Measurements from ENCODE around the gene ZCRB1. TPM values are rescaled to one million over a fixed set of nuclear protein-coding genes. Genes with fewer than 3 reads are reported as not detected.

Gene ZCRB1
- total RNA-seq, 1 donor from 2014 or later, result 54.5 TPM

DNA sequence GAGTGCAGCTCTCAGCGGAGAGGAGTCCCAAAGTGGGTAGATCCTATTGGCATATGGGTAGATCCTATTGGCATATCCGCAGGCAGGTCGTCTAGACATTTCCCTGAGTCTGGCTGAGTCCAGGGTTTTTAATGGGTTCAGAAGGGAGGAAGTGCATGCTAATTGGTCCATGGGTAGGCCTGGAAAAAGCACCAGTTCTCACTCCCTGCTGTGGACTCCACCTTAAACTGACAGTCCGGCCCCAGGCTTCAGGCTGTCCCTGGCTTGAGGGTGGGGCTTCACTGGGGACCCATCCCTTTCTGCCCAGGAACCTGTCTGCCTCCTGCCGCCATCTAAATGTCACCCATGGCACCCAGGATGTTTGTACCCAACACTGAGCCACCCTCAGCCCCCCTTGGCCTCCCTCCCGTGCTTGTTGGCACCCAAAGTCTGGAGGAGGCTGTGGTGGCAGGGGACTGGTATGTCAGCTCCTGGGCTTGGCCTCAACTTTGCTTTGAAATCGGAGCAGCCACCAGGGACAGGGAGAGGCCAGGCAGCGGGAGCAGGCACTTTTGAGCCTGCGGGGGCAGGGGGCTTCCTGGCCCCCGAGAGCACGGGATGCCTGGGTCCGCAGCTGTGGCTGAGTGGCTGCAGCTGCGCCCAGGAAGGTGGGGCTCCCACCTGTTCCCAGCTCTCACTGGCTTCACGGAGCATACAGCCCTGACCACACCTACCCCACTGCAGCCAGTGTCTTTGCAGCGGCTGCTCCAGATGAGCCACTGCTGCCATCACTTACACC lies 58.3 kb downstream of the ZCRB1 start:
- H3K9me3 Mint-ChIP-seq (ENCODE audit: low read depth), result peaks cover 2% of the 10 kb centered on the region
- TF ChIP-seq, protein P1, sequence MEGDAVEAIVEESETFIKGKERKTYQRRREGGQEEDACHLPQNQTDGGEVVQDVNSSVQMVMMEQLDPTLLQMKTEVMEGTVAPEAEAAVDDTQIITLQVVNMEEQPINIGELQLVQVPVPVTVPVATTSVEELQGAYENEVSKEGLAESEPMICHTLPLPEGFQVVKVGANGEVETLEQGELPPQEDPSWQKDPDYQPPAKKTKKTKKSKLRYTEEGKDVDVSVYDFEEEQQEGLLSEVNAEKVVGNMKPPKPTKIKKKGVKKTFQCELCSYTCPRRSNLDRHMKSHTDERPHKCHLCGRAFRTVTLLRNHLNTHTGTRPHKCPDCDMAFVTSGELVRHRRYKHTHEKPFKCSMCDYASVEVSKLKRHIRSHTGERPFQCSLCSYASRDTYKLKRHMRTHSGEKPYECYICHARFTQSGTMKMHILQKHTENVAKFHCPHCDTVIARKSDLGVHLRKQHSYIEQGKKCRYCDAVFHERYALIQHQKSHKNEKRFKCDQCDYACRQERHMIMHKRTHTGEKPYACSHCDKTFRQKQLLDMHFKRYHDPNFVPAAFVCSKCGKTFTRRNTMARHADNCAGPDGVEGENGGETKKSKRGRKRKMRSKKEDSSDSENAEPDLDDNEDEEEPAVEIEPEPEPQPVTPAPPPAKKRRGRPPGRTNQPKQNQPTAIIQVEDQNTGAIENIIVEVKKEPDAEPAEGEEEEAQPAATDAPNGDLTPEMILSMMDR (IDR thresholded peaks at IDR 0.05; ENCODE audit: unreplicated experiment), result no peak
- no peaks in the 10 kb centered on the region for H3K4me1 Mint-ChIP-seq (ENCODE audit: low read depth)
- peaks cover under 1% of the 10 kb centered on the region for H3K36me3 Mint-ChIP-seq (ENCODE audit: insufficient read depth)
- H3K27ac Mint-ChIP-seq, result no peak overlapping the region
- DNase-seq (ENCODE audit: low spot score, unreplicated experiment), result no peak
- no peak overlapping the region for H3K4me3 Mint-ChIP-seq (ENCODE audit: low read depth)
- peaks cover 5% of the 10 kb centered on the region for H3K27me3 Mint-ChIP-seq

DNA sequence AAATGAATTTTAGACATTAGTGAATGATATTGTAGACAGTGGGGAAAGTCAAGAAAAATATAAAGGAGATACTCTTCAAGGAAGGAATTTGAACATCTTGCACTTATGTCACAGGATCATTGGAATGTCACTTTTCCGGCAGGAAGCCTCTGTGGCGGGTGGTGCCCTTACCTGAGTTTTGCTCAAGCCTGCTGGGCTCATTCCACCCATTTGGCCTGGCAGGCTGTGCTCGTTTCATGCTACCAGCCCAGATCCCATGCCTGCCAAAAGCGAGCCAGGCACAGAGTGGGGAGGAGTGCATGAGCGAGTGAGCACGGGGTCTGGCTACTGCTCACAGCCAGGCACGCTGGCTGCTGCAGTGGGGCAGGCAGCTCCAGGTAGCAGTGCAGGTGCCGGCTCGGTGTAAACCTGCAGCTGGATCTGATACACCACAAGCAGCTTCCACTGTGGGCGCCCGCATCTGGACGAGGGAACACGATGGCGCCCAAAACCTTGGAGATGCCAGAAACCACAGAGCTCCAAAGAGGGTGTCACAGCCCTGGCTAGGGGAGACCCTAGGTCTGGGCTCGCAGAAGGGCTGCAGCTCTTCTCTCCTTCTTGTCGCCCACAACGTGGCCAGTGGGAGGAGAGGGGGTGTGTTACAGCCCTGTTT lies 59.2 kb downstream of the ZCRB1 start:
- DNase-seq (ENCODE audit: low spot score, unreplicated experiment), result no peak
- Mint-ChIP-seq H3K36me3 (ENCODE audit: insufficient read depth) (no peaks in the 10 kb centered on the region), H3K4me1 (ENCODE audit: low read depth) (no peaks in the 10 kb centered on the region), H3K27ac (no peak overlapping the region), H3K27me3 (peaks cover 5% of the 10 kb centered on the region), H3K9me3 (ENCODE audit: low read depth) (no peaks in the 10 kb centered on the region), H3K4me3 (ENCODE audit: low read depth) (no peak overlapping the region)
- TF ChIP-seq, protein P1 (IDR thresholded peaks at IDR 0.05; ENCODE audit: unreplicated experiment), result no peak

DNA sequence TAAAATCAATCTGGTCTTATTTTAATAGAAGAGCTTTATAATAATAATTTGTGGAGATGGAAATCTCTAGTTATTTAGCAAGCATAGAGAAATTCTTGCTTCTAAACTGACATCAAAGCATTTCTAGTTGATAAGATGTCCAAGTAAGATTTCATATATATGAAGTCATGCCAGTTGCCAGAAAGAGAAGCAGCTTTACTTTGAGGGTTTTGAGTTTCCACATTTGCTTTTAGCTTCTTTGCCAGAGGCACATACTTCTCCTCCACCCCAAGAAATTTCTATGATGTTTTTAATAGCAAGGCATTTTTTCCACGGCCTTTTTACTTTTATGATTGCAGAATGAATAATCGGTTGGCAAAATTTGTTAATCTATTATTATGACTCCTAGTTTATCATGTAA lies 63.6 kb downstream of the ZCRB1 start:
- H3K27ac Mint-ChIP-seq, result no peak overlapping the region

More for the DNA sequence above, 63.6 kb downstream of the ZCRB1 start:
- peaks cover under 1% of the 10 kb centered on the region for H3K9me3 Mint-ChIP-seq (ENCODE audit: low read depth)
- H3K4me3 Mint-ChIP-seq (ENCODE audit: low read depth), result no peak overlapping the region
- no peaks in the 10 kb centered on the region for H3K27me3 Mint-ChIP-seq
- no peaks in the 10 kb centered on the region for H3K36me3 Mint-ChIP-seq (ENCODE audit: insufficient read depth)
- no peaks in the 10 kb centered on the region for H3K4me1 Mint-ChIP-seq (ENCODE audit: low read depth)
- no peak for DNase-seq (ENCODE audit: low spot score, unreplicated experiment)
- TF ChIP-seq, protein P1 (IDR thresholded peaks at IDR 0.05; ENCODE audit: unreplicated experiment), result no peak

Small RNAs within 50 kb of the gene (microRNA-seq; reads per million reads assigned to microRNA genes)
- not detected for gene MIR7851 (ENCODE audit: borderline number of aligned reads, unreplicated experiment)

Other genes starting within 250 kb of the ZCRB1 start
- gene GXYLT1, start 181.2 kb downstream of the ZCRB1 start, total RNA-seq, result 23.5 and 23.8 TPM in 2 replicates
- gene YAF2, start 87.8 kb downstream of the ZCRB1 start, total RNA-seq, result 30.5 and 33.8 TPM in 2 replicates
- gene PPHLN1, start 73 bp upstream of the ZCRB1 start, total RNA-seq, result 62.1 and 62.2 TPM in 2 replicates